ENCODE data around the gene ITM2B.
A peak's percentile ranks its signal among the peaks of the same experiment; 100 is the strongest.

Gene ITM2B

DNA sequence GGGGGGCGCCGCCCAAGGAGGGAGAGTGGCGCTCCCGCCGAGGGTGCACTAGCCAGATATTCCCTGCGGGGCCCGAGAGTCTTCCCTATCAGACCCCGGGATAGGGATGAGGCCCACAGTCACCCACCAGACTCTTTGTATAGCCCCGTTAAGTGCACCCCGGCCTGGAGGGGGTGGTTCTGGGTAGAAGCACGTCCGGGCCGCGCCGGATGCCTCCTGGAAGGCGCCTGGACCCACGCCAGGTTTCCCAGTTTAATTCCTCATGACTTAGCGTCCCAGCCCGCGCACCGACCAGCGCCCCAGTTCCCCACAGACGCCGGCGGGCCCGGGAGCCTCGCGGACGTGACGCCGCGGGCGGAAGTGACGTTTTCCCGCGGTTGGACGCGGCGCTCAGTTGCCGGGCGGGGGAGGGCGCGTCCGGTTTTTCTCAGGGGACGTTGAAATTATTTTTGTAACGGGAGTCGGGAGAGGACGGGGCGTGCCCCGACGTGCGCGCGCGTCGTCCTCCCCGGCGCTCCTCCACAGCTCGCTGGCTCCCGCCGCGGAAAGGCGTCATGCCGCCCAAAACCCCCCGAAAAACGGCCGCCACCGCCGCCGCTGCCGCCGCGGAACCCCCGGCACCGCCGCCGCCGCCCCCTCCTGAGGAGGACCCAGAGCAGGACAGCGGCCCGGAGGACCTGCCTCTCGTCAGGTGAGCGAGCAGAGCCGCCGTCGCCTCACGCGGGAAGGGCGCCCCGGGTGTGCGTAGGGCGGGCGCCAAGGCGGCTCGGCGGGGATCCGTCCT, 70.5 kb downstream of the ITM2B start, which contains the start of gene RB1 (continued):
- TF ChIP-seq, protein P1, sequence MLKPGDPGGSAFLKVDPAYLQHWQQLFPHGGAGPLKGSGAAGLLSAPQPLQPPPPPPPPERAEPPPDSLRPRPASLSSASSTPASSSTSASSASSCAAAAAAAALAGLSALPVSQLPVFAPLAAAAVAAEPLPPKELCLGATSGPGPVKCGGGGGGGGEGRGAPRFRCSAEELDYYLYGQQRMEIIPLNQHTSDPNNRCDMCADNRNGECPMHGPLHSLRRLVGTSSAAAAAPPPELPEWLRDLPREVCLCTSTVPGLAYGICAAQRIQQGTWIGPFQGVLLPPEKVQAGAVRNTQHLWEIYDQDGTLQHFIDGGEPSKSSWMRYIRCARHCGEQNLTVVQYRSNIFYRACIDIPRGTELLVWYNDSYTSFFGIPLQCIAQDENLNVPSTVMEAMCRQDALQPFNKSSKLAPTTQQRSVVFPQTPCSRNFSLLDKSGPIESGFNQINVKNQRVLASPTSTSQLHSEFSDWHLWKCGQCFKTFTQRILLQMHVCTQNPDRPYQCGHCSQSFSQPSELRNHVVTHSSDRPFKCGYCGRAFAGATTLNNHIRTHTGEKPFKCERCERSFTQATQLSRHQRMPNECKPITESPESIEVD (tag by site-specific recombination; IDR thresholded peaks at IDR 0.05), result peak; percentile 17; the same call in 1 of the 2 replicates
- peak; percentile 79 for TF ChIP-seq GLIS2 (tag by site-specific recombination; IDR thresholded peaks at IDR 0.05)
- TF ChIP-seq ZBTB20 (tag by site-specific recombination; IDR thresholded peaks at IDR 0.05), result peak; percentile 94
- no peak for TF ChIP-seq ZNF624 (tag by site-specific recombination; IDR thresholded peaks at IDR 0.05)
- TF ChIP-seq KLF7 (tag by site-specific recombination; IDR thresholded peaks at IDR 0.05; ENCODE audit: borderline replicate concordance), result peak; percentile 9; the same call in 1 of the 2 replicates
- TF ChIP-seq ZNF211 (tag by site-specific recombination; IDR thresholded peaks at IDR 0.05; ENCODE audit: low read depth), result no peak
- TF ChIP-seq ZNF621 (tag by site-specific recombination; IDR thresholded peaks at IDR 0.05), result no peak
- TF ChIP-seq ZNF837 (tag by site-specific recombination; IDR thresholded peaks at IDR 0.05), result no peak
- peak; percentile 72; the same call in 1 of the 2 replicates for TF ChIP-seq KLF10 (tag by site-specific recombination; IDR thresholded peaks at IDR 0.05)
- TF ChIP-seq, protein P2, sequence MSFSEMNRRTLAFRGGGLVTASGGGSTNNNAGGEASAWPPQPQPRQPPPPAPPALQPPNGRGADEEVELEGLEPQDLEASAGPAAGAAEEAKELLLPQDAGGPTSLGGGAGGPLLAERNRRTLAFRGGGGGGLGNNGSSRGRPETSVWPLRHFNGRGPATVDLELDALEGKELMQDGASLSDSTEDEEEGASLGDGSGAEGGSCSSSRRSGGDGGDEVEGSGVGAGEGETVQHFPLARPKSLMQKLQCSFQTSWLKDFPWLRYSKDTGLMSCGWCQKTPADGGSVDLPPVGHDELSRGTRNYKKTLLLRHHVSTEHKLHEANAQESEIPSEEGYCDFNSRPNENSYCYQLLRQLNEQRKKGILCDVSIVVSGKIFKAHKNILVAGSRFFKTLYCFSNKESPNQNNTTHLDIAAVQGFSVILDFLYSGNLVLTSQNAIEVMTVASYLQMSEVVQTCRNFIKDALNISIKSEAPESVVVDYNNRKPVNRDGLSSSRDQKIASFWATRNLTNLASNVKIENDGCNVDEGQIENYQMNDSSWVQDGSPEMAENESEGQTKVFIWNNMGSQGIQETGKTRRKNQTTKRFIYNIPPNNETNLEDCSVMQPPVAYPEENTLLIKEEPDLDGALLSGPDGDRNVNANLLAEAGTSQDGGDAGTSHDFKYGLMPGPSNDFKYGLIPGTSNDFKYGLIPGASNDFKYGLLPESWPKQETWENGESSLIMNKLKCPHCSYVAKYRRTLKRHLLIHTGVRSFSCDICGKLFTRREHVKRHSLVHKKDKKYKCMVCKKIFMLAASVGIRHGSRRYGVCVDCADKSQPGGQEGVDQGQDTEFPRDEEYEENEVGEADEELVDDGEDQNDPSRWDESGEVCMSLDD (tag by site-specific recombination; IDR thresholded peaks at IDR 0.05), result peak; percentile 91
- peak; percentile 35; the same call in 1 of the 2 replicates for TF ChIP-seq ZFHX2 (tag by site-specific recombination; conservative IDR thresholded peaks at IDR 0.05)
- TF ChIP-seq, protein P3, sequence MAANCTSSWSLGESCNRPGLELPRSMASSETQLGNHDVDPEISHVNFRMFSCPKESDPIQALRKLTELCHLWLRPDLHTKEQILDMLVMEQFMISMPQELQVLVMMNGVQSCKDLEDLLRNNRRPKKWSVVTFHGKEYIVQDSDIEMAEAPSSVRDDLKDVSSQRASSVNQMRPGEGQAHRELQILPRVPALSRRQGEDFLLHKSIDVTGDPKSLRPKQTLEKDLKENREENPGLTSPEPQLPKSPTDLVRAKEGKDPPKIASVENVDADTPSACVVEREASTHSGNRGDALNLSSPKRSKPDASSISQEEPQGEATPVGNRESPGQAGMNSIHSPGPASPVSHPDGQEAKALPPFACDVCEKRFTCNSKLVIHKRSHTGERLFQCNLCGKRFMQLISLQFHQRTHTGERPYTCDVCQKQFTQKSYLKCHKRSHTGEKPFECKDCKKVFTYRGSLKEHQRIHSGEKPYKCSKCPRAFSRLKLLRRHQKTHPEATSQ (tag by site-specific recombination; IDR thresholded peaks at IDR 0.05), result no peak; the same call in 1 of the 2 replicates
- TF ChIP-seq ZNF132 (tag by site-specific recombination; IDR thresholded peaks at IDR 0.05; ENCODE audit: borderline replicate concordance), result no peak
- TF ChIP-seq, protein P4, sequence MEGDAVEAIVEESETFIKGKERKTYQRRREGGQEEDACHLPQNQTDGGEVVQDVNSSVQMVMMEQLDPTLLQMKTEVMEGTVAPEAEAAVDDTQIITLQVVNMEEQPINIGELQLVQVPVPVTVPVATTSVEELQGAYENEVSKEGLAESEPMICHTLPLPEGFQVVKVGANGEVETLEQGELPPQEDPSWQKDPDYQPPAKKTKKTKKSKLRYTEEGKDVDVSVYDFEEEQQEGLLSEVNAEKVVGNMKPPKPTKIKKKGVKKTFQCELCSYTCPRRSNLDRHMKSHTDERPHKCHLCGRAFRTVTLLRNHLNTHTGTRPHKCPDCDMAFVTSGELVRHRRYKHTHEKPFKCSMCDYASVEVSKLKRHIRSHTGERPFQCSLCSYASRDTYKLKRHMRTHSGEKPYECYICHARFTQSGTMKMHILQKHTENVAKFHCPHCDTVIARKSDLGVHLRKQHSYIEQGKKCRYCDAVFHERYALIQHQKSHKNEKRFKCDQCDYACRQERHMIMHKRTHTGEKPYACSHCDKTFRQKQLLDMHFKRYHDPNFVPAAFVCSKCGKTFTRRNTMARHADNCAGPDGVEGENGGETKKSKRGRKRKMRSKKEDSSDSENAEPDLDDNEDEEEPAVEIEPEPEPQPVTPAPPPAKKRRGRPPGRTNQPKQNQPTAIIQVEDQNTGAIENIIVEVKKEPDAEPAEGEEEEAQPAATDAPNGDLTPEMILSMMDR (tag by site-specific recombination; IDR thresholded peaks at IDR 0.05), result peak; percentile 11; the same call in 1 of the 2 replicates
- no peak; the same call in 1 of the 2 replicates for TF ChIP-seq ZNF324 (tag by site-specific recombination; IDR thresholded peaks at IDR 0.05)
- TF ChIP-seq ZNF266 (tag by site-specific recombination; IDR thresholded peaks at IDR 0.05; ENCODE audit: low read depth), result no peak
- TF ChIP-seq ZFP37 (tag by site-specific recombination; IDR thresholded peaks at IDR 0.05), result peak; percentile 88
- TF ChIP-seq ZNF221 (tag by site-specific recombination; IDR thresholded peaks at IDR 0.05; ENCODE audit: borderline replicate concordance), result no peak
- TF ChIP-seq, protein P5, sequence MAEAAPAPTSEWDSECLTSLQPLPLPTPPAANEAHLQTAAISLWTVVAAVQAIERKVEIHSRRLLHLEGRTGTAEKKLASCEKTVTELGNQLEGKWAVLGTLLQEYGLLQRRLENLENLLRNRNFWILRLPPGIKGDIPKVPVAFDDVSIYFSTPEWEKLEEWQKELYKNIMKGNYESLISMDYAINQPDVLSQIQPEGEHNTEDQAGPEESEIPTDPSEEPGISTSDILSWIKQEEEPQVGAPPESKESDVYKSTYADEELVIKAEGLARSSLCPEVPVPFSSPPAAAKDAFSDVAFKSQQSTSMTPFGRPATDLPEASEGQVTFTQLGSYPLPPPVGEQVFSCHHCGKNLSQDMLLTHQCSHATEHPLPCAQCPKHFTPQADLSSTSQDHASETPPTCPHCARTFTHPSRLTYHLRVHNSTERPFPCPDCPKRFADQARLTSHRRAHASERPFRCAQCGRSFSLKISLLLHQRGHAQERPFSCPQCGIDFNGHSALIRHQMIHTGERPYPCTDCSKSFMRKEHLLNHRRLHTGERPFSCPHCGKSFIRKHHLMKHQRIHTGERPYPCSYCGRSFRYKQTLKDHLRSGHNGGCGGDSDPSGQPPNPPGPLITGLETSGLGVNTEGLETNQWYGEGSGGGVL (tag by site-specific recombination; IDR thresholded peaks at IDR 0.05), result peak; percentile 64; the same call in 1 of the 2 replicates
- peak; percentile 51; the same call in 1 of the 2 replicates for TF ChIP-seq KLF1 (tag by site-specific recombination; IDR thresholded peaks at IDR 0.05)
- TF ChIP-seq ZBTB8A (tag by site-specific recombination; IDR thresholded peaks at IDR 0.05), result peak; percentile 97
- TF ChIP-seq ZSCAN30 (tag by site-specific recombination; IDR thresholded peaks at IDR 0.05), result peak; percentile 86
- TF ChIP-seq ZNF776 (tag by site-specific recombination; IDR thresholded peaks at IDR 0.05; ENCODE audit: borderline replicate concordance), result no peak
- peak; percentile 58 for TF ChIP-seq GLIS1 (tag by site-specific recombination; IDR thresholded peaks at IDR 0.05)
- no peak for TF ChIP-seq ZNF521 (tag by site-specific recombination; IDR thresholded peaks at IDR 0.05)
- peak; percentile 54; the same call in 1 of the 2 replicates for TF ChIP-seq KLF8 (tag by site-specific recombination; IDR thresholded peaks at IDR 0.05)
- TF ChIP-seq, protein P6, sequence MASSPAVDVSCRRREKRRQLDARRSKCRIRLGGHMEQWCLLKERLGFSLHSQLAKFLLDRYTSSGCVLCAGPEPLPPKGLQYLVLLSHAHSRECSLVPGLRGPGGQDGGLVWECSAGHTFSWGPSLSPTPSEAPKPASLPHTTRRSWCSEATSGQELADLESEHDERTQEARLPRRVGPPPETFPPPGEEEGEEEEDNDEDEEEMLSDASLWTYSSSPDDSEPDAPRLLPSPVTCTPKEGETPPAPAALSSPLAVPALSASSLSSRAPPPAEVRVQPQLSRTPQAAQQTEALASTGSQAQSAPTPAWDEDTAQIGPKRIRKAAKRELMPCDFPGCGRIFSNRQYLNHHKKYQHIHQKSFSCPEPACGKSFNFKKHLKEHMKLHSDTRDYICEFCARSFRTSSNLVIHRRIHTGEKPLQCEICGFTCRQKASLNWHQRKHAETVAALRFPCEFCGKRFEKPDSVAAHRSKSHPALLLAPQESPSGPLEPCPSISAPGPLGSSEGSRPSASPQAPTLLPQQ (tag by site-specific recombination; IDR thresholded peaks at IDR 0.05), result peak; percentile 90

Data from HEK293 (cell line).